Measurements from ENCODE around the gene BAHCC1.

The BAHCC1 gene

DNA sequence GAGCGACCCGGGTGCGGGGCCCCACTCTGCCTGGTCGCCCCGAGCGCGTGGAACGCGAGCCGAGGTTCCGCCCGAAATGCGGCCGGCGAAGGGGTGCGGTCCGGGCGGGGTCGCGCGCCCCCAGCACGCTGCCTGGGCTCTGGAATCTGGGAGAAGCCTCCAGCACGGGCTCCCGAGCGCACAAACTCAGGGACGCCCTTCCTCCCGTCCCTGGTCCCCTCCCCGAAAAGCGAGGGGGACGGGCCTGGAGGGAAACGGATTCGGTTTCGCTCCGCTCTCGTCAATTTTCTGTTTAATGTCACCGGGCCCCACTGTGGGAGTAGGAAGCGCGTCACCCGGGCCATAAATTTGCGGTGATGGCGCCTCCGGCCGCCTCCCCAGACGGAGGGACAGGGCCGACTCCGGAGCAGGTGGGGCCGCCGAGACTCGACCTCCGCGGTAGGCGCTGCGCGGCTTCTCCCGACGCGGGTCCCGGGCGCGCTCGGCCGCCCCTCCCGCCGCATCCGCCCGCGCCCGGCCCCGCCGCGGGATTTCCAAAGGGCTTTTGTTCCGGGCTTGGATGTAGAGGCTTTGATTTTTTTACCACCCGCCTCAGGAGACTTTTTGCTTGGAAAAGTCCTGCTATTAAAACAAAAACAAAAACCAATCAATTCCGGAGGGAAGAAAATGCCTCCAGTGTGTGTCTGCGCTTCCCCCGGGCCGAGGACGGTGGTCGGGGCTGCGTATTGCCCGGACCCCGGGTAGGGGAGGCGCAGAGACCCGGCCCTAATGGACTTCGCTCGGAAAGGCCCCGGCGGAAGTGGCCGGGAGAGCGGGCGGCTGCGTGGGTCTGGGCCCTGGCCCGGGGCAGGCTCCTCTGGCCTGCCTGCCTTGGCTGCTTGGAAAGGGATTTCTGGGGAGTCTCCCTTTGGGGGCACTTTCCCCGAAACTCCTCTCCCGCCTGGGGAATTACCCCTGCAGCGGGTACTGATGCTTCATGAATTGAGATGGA, 7.9 kb upstream of the BAHCC1 start:
- DNase-seq = peak; percentile 47

GRCh38 chr17:81388091-81388611, 7.1 kb upstream of the BAHCC1 start:
- no peak for DNase-seq

DNA sequence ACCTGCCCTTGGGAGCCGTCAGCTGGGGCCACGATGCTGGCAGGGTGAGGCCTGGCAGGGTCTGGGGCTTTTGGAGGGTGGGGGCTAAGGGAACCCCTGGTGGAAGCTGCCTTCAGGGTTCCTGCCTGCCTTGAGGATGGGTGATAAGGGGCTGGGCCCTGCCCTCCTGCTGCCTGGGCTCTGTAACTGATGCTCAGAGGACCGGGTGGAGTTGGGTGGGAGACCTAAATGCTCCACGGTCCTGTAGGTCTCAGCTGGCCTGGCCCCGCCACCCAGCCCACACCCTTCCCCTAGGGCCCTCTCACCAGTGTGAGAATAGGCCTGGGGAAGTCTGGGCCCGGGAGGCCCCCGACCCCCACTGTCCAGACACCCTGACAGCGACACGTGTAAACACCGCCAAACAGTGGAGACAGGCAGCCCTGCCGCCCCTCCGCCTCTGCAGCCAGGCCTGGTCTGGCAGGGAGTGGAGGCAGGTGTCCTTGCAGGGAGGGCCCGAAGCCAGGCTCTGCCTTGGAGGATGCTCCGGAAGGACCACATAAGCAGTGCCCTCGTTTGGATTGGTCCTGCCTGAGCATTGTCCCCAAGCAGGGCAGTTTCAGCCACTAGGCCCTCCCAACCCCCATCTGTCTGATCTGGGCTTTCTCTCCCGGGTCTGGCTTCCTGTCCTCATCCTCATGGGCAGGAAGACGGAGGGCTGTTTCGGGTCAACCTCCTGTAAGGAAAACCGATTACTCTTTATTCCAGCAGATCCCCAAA, 6.5 kb upstream of the BAHCC1 start:
- no peak for DNase-seq

GRCh38 chr17:81389585-81389984, 5.7 kb upstream of the BAHCC1 start:
- DNase-seq = no peak

- no peak for DNase-seq
Observed at GRCh38 chr17:81390029-81390872, 5.0 kb upstream of the BAHCC1 start.

DNA sequence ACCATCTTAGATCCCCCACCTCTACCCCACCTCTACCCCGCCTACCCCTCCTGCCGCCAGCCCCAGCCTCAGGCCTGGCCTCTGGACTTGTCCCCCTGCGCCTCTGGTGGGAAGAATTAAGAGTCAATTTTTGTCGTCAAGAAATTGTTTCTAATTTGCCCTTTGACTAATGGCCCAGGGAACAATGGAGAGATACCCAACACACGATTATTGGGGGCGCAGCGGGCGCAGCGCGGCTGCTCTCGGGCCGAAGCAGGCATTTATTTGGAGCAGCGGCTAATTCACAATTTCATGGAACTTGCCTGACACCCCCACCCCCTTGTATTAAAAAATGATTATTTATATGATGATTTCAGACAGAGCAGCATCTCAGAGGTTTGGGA, 4.4 kb upstream of the BAHCC1 start:
- DNase-seq = no peak

DNA sequence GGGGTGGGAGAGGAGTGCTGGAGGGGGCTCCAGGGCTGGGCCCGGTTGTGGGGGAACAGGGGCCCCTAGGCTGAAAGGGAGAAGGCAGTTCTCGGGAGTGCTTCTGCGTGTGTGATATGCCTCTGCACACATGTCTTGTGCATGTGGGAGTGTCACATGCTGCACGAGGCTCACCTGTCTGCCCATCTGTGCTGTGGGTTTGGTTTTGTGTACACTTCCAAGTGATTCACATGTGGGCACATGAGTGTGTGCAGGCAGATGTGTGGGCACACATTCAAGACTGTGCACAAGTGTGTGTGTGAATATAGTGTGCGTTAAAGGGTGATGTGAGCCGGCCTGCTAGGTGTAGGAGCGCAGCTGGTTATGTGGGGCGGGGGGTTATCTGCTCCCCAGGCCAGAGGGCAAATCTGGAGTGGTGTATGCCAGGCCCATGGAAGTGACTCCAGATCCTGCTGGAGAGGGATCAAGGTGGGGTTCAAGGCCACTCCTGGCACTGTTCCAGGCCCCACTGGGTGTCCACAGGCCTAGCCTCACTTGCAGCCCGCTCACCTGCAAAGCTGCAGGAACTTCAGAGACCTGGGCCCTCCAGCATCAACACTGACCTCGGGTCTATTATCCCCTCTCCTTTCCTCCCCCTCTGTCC, 3.8 kb upstream of the BAHCC1 start:
- no peak for DNase-seq

DNA sequence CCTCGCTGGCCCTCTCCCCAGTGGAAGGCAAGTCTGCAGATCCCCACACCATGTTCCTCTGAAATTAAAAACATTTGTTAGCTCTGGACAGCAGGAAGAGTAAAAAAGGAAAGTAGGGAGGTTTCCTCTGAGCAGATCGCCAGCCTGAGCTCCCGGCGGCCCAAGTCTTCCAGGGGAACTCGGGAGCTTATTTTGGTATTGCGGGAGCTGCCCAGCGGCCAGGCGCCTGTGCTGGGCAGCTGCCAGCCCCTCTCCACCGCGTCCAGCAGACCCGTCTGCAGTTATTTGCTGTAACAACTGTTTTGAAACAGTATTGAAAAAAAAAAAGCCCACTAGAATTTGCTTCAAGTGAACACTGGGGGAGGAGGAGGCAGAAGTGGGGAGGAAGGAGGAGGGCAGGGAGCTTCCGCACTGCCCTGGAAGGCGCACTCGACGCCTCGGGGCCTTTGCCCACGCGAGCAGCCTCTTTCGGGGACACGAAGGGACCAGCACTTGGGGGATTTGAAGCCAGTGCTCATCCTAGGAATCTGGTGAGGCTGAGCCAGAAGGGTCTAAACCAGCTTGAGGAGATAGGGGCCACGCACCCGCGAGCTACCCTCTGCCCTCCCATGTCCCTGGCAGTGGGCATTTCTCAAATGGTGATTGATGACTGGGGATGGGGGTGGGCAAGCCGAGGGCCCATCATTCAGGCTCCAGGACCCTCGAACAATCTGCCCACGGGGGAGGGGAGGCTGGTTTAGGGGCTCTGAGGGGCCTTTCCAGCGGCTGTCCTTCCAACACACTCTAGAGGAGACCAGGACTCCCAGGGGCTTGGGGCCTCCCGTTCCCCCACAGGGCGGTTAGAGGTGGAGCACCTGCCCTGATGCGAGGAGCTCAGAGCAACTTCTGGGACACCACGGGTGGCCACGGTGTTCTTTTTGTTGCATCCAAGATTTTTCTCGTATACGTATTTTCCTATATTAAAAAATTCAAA, 3.0 kb upstream of the BAHCC1 start:
- no peak for DNase-seq

DNA sequence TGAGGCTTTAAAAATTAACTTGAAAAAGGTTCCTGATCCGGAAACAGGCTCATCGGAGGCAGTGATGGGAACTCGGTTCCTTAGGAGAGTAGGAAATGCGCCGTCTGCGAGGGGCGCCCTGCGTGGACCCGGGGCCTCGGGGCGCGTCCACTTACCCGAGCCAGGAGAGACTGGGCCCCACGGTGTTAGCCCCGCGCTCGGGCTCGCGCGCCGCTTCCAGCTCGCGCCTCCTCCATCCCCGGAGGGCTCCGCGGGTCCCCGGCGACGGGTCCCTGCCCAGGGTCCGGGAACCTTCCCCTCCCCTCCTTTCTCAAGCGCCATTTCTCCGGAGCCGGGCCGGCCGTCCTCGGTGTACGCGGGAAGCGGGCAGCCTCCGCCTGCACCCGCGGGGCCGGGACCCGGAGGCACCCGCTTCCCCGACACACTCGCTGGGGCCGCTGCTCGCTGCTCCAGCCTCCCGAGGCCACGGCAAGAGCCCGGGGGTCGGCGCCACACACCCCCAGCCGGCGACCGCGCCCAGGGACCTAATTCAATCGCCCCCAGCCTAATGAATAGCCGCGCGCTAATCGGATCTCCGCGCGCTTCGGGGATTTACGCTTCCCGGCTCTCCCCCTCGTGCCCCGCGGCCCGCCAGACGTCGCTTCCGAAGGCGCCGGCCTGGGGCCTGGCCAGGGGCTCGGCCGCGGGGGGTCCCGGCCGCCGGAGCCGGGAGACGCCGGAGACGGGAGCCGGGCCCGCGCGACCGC, 2.2 kb upstream of the BAHCC1 start:
- DNase-seq = no peak

- DNase-seq = peak; percentile 65
Observed at GRCh38 chr17:81393684-81394376, 1.4 kb upstream of the BAHCC1 start.

DNA sequence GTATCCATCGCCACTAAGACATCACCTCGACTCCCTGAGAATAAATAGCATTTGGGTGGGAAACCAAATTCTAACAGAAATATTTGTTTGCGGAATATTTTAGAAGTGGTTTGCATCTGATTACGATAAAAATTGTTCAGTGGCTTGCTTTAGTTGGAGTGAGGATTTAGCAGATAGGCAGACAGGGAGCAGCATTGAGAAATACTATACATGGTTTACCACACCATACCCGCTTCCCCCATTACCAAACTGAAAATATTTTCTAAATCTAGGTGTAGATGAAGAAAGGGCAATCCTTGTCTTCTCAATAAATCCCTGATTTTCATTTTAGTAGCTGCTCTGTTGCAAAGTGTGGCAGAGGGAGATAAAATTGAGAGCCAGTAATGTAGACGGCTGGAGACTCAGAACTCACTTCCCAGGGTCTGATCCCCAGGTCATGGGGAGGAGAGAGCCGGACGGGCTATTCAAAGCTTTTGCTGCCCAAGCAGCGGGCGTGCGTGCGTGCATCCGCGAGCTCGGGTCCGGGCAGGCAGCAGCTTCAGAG, 808 bp upstream of the BAHCC1 start:
- DNase-seq = no peak

DNA sequence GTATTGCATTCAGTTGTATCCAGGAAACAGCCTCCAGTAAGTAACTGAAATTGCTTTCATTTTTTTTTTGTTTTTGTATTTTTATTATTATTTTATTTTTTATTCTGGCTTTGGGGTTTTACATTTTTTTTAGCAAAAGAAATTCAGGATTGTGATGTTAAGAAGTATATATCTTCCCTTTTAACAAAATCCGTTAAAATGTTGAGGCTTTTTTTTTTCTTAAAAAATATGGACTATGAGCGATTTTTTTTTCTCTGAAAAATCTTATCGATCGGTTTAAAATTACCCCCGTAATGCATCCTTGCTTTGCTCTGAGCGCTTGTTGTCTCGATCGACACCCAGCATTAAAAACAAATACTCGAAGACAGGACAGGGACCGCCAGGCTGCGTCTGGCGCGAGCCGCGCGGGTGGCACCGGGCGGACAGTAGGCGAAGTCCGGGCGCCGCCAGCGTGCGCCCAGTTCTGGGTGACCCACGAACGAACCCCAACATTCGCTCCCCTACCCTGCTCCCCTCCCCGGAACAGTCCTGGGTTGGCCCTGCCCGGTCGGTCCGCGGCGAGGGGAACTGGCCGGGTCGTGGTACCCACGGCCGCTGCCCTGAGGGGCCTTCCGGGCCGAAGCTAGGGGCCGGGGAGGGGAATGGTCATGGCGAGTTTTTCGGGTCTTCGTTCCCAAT, 482 bp downstream of the BAHCC1 start:
- no peak for DNase-seq

DNA sequence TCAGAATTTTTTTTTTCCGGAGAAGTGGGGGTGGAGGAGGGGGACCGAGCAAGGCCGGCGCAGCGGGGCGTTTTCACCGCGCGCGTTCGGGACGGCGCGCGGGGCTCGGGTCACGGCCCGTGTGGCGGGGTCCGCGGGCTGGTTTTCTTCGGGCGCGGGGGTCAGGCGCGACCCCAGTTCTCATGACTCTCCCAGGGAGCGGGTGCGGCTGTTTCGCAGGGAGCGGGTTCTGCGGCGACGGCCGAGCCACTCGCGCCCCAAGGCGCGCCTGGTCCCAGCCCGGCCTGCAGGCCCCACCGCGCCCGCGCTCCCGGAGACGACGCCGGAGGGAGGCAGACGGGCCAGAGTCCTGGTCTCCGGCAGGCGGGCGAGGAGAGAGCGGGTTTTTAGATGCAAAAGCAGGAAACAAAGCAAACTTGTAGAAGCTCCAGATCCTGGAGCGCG, 1.0 kb downstream of the BAHCC1 start:
- no peak for DNase-seq

DNA sequence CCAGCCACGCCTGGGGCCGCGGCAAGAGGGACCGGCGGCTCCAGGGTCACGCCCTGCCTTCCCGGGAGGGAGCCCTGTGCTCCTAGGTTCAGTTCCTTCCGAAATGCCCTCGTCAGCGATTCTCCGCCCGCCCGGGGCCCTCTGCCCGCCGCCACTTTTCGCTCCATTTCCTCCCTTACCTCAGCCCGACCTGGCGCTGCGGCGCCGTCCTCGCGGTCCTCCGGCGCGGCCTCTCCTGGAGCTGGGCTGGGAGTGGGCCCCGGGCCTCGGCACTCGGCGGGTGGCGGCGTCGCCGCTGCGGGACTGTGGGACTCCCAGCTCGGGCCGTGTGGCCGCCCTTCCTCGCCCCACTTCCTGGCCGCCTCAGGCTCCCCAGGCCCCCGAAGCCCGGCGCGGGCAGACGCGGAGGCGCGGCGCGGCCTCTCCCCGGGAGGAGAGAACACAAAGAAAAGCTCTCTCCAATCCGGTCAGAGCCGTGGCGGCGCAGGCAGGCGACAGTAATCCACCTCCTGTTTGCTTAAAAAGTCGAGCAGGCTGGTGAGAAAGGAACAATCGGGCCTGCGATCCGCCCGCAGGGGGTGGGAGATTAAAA, 1.6 kb downstream of the BAHCC1 start:
- DNase-seq = peak; percentile 41

DNA sequence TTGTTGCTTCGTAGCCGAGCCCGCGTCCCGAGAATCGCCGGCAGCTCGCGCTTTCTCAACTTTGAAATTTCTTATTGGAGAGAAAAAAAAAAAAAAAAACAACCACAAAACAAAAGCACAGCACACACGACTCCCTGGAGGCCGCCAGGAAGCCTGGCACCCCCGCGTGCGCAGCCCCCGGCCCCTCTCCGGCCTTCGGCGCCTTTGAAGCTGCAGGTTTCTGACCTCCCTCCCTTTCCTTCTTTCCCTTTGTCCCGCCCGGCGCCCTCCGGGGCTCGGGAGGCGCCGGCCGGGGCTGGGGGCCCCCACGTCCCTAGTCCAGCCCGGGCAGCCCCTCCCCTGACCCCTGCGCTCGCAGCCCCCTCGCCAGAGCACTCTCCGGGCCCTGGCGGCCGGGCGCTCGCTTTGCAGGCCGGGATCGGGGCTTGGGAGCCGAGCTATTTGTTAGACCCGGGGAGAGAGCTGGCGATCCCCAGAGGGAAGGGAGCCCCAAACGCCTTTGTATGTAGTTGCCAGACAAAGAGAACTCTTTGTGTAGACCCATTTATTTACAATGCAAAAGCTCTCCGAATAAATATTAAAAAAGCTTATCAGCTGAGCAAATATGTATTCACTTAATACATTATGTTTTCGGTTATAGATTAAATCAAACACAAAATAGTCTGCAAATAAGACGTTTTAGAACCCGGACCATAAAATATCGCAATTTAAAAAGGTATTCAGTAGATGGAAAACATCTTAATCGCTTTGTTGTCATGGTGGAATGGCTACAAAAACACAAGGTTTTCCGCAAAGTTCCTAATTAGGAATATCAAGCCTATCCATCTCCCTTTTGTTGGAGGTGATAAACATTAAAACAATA, 2.3 kb downstream of the BAHCC1 start:
- DNase-seq = no peak

DNA sequence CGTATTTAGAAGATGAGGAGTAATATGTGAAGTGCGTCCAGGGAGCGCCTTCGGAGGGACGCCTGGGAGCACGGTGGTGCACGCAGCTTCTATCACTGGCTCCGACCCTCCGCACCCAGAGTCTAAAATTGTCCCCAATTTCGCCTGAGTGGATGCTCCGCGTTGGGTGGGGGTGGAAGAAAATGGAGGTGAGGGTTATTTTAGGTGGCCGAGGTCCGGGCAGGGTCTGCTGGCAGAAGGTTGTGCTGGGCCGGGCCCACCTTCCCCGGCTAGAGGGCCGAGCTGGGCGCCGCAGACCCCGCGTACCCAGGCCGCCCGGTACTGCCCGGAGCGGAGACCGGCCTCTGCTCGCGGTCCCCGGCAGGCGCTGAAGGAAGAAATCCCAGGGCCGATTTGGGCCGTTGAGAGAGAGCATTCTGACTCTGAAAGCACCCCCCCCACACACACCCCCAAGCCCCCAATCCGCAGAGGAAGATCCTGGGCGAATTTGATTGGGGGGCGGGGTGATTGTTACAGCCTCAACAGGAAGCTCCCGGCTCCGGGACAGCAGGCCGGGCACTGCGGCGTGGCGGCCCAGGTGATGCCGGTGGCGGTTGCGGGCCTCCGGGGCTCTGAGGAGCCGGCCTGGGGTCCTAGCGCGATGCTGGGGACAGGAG, 3.0 kb downstream of the BAHCC1 start:
- no peak for DNase-seq

Data from CD4-positive, alpha-beta T cell treated with Interleukin-21 for 1 hour (primary cell).